ENCODE data around the gene KLF7. TPM values are rescaled to one million over a fixed set of nuclear protein-coding genes. Genes with fewer than 3 reads are reported as not detected.

KLF7 gene
- total RNA-seq, 1 donor, result 31.1 TPM

- TF ChIP-seq CTCF (IDR thresholded peaks at IDR 0.05; ENCODE audit: extremely low read depth, low read depth, low read length), result no peak
- H3K27me3 ChIP-seq (ENCODE audit: insufficient read depth, low read length), result no peaks in the 10 kb centered on the region
- H3K27ac ChIP-seq (ENCODE audit: low read depth, low read length), result peak overlapping the region; percentile 85
- DNase-seq (ENCODE audit: insufficient read length, low spot score, missing footprints), result peak; percentile 51
- no peaks in the 10 kb centered on the region for H3K36me3 ChIP-seq (ENCODE audit: insufficient read depth, low read length)
- peaks cover 47% of the 10 kb centered on the region for H3K4me1 ChIP-seq (ENCODE audit: insufficient read depth, low read length)
- no peaks in the 10 kb centered on the region for H4K20me1 ChIP-seq (ENCODE audit: insufficient read depth, low read length)
- H2AFZ ChIP-seq (ENCODE audit: low read length), result no peak overlapping the region
- no peak overlapping the region for H3K4me3 ChIP-seq (ENCODE audit: insufficient read depth, low read length)
- H3K79me2 ChIP-seq (ENCODE audit: insufficient read depth, low read length), result no peaks in the 10 kb centered on the region
- H3K4me2 ChIP-seq (ENCODE audit: insufficient read depth, low read length), result no peak overlapping the region
- H3K9me3 ChIP-seq (ENCODE audit: low read depth, low read length), result no peaks in the 10 kb centered on the region
These were observed 19.0 kb upstream of the KLF7 start for GRCh38 chr2:207184768-207185167.

- H3K36me3 ChIP-seq (ENCODE audit: insufficient read depth, low read length), result no peaks in the 10 kb centered on the region
- H3K27me3 ChIP-seq (ENCODE audit: insufficient read depth, low read length), result no peaks in the 10 kb centered on the region
- no peak overlapping the region for H3K4me3 ChIP-seq (ENCODE audit: insufficient read depth, low read length)
- no peaks in the 10 kb centered on the region for H3K9me3 ChIP-seq (ENCODE audit: low read depth, low read length)
- H3K4me2 ChIP-seq (ENCODE audit: insufficient read depth, low read length), result no peak overlapping the region
- no peak for TF ChIP-seq CTCF (IDR thresholded peaks at IDR 0.05; ENCODE audit: extremely low read depth, low read depth, low read length)
- no peak overlapping the region for H2AFZ ChIP-seq (ENCODE audit: low read length)
- no peaks in the 10 kb centered on the region for H4K20me1 ChIP-seq (ENCODE audit: insufficient read depth, low read length)
- no peaks in the 10 kb centered on the region for H3K79me2 ChIP-seq (ENCODE audit: insufficient read depth, low read length)
- H3K4me1 ChIP-seq (ENCODE audit: insufficient read depth, low read length), result peaks cover 48% of the 10 kb centered on the region
- peak overlapping the region; percentile 85 for H3K27ac ChIP-seq (ENCODE audit: low read depth, low read length)
- peak; percentile 35 for DNase-seq (ENCODE audit: insufficient read length, low spot score, missing footprints)
These were observed 18.6 kb upstream of the KLF7 start for GRCh38 chr2:207184348-207184747.

GRCh38 chr2:207183506-207183905 is 17.8 kb upstream of the KLF7 start:
- Histone ChIP-seq H3K4me3 (ENCODE audit: insufficient read depth, low read length) (no peak overlapping the region), H3K9me3 (ENCODE audit: low read depth, low read length) (no peaks in the 10 kb centered on the region), H2AFZ (ENCODE audit: low read length) (no peak overlapping the region), H3K27ac (ENCODE audit: low read depth, low read length) (peak overlapping the region; percentile 85), H3K4me1 (ENCODE audit: insufficient read depth, low read length) (peaks cover 48% of the 10 kb centered on the region), H3K79me2 (ENCODE audit: insufficient read depth, low read length) (no peaks in the 10 kb centered on the region), H3K27me3 (ENCODE audit: insufficient read depth, low read length) (no peaks in the 10 kb centered on the region), H3K36me3 (ENCODE audit: insufficient read depth, low read length) (no peaks in the 10 kb centered on the region), H3K4me2 (ENCODE audit: insufficient read depth, low read length) (peak overlapping the region; percentile 64), H4K20me1 (ENCODE audit: insufficient read depth, low read length) (no peaks in the 10 kb centered on the region)
- no peak for TF ChIP-seq CTCF (IDR thresholded peaks at IDR 0.05; ENCODE audit: extremely low read depth, low read depth, low read length)
- no peak for DNase-seq (ENCODE audit: insufficient read length, low spot score, missing footprints)

- no peak for TF ChIP-seq CTCF (IDR thresholded peaks at IDR 0.05; ENCODE audit: extremely low read depth, low read depth, low read length)
- Histone ChIP-seq H3K27ac (ENCODE audit: low read depth, low read length) (peak overlapping the region; percentile 85), H3K4me2 (ENCODE audit: insufficient read depth, low read length) (peak overlapping the region; percentile 64), H3K36me3 (ENCODE audit: insufficient read depth, low read length) (no peaks in the 10 kb centered on the region), H3K4me1 (ENCODE audit: insufficient read depth, low read length) (peaks cover 48% of the 10 kb centered on the region), H2AFZ (ENCODE audit: low read length) (peak overlapping the region; percentile 30), H4K20me1 (ENCODE audit: insufficient read depth, low read length) (no peaks in the 10 kb centered on the region), H3K79me2 (ENCODE audit: insufficient read depth, low read length) (no peaks in the 10 kb centered on the region), H3K27me3 (ENCODE audit: insufficient read depth, low read length) (no peaks in the 10 kb centered on the region), H3K4me3 (ENCODE audit: insufficient read depth, low read length) (no peak overlapping the region), H3K9me3 (ENCODE audit: low read depth, low read length) (no peaks in the 10 kb centered on the region)
- DNase-seq (ENCODE audit: insufficient read length, low spot score, missing footprints), result no peak
These were observed 17.2 kb upstream of the KLF7 start for GRCh38 chr2:207182911-207183310.

All from osteoblast (primary cell).